HG03064 (cell line): ENCODE measurements around the gene CPD.
"Not testable (repeated sequence)": the region's sequence is repeated elsewhere in the genome, so short reads cannot be mapped to it uniquely, and the experiment has no call there.

Experiments
- ATAC-seq: cut with Tn5 transposase; IDR thresholded peaks from one replicate; pipeline ENCODE4 v1.9.1; 2021; ENCODE audit warnings: low read depth; ENCODE audit not compliant: unreplicated experiment

CPD gene

DNA sequence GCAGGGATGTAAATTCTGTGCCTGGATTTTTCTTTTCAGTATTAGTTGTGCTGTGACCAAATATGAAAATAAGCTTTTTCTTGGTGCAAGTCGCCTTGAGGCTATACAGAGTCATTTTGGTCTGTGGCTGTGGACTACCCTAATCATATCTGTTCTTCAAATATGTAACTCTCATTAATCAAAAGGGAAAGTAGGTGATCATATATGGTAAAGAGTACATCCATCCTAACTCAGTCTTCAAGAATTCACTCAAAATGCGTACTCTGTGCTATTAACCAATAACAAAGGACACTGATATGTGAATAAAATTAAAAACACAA is 2.6 kb downstream of the CPD start:
- ATAC-seq, result no peak

DNA sequence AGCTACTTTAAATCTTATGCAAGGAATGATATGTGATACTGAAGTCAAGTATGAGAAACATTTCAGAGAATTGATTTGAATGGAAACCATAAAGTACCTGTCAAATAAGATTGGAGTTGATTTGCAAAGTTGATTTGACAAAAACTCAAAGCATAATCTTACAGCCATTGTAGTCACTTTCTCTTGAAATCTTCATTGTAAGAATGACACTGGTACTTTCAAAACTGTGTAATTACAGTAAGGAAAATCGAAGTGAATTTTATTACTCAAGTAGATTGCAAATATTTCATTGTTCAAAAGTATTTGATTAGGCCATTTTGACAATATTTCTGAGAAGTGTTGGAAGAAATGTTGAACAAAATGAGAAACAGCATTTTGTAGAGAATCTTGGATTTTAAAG is 3.6 kb downstream of the CPD start:
- ATAC-seq, result no peak

DNA sequence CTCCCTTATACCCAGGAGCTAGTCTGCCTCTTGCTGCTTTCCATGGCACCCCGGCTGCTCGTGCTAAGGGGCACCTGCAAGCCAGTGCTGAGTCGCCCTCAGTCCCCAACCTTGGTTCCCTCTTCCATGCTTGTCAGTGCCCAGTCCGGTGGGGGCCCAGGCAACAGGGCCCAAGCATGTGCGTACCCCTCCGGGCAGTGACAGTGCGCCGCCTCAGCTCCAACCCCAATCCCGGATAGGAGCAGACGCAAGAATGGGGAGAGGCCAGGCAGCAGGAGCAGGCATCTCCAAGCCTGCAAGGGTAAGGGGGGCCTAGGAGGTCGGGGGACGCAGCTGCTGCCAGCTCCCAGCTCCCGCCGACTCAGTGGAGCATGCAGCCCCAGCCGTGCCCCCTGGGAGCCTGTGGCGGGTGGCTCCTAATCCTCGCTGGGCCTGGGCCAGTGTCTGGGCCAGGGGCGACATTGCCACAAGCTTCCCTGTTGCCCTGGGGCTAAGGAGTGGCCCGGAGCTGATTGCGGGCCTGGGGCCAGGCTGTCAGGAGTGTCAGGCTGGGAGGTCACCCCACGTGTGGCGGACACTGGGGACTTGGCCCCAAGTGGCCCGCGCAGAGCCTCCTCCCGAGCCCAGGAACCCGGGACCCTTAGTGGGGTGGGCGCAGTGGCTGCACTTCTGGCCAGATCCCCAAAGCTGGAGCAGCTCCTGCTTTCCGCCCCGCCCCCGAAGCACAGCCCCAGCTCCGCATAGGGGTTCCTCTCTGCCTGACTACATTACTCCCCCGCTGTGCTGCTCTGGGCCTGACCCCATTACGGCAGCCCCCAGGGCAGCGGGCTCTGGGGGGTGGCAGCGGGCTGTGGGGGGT is 9.8 kb downstream of the CPD start:
- no peak for ATAC-seq

DNA sequence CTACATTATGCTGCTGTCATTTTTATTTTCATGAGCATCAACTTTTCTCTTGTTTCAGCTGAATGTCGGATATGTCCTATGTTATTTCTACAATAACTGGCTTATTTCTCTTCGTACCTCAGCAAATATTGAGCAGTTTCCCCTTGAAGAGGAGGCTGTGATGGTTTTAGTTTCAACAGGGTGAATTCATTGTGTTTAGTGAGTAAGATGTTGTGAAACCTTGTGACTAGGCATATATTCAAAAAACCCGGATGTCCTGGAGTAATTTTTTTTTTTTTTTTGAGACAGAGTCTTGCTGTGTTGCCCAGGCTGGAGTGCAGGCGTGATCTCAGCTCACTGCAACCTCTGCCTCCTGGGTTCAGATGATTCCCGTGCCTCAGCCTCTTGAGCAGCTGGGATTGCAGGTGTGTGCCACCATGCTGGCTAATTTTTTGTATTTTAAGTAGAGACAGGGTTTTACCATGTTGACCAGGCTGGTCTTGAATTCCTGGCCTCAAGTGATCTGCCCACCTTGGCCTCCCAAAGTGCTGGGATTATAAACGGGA is 11.1 kb downstream of the CPD start:
- no peak for ATAC-seq

DNA sequence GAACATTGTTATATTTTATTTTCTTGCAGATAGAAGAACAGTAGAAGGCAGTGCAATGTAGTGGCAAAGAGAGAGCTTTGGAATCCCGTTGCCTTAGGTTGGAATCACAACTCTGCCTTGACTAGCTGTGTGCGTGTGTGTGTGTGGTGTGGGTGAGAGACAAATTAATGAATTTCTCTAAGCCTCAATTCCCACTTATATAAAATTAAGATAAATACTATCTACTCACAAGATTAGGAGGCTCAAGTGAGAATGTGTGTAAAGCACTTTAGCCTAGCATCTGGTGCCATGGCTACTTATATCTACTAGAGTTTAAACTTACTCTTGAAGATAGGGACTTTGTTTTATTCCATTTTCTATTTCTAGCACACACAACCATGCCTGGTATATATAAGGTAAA is 12.8 kb downstream of the CPD start:
- no peak for ATAC-seq

DNA sequence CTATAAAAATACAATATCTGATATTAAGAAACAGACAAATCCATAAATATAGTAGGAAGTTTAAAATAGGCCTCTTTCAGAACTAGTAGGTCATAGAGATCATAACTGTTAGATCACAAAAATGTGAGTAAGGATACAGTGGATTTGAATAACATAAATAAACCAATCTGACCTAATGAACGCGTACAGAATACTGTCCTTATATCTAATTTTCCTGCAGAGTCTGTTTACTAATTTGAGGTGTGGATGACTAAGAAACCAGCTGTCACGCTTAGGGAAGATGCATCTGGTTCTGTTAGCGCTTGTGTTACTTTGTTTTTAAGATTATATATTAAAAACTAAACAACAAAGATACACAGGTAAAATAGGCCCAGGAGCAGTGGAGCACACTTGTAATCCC is 14.8 kb downstream of the CPD start:
- no peak for ATAC-seq

DNA sequence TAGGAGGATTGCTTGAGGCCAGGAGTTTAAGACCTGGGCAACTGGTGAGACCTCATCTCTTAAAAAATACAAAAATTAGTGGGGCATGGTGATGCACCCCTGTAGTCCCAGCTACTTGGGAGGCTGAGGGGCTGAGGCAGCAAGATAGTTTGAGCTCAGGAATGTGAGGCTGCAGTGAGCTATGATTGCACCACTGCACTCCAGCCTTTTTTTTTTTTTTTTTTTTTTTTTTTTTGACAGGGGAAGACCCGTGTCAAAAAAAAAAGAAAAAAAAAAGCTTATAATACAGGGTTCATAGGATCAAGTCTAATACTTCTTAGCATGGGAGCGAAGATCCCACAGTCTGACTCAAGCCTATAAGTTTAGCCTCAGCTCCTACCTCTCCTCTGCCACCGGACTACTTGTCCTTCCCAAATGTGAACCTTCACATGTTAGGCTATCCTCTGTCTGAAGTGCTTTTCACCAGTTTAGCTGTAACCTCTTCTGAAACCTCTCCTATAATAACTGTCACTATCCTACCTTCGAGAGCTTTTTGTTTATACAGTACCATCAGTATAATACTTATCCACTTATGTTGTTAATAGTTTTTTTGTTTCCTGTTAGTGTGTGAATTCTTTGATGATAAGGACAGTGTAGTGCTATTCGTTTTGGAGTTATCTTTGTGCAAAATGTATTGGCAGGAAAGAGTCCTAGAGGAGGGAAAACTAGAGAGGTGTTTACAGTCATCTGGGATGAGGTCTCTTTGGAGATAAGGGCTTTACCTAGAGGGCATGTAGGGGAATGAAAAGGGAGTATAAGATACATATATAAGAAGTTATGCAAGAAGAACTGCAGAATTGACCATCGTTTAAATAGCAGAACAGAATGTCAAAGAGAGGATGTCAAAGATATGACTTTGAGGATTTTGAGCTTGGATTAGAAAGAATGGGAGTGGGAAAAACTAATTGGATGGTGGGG is 15.5 kb downstream of the CPD start:
- no peak for ATAC-seq

DNA sequence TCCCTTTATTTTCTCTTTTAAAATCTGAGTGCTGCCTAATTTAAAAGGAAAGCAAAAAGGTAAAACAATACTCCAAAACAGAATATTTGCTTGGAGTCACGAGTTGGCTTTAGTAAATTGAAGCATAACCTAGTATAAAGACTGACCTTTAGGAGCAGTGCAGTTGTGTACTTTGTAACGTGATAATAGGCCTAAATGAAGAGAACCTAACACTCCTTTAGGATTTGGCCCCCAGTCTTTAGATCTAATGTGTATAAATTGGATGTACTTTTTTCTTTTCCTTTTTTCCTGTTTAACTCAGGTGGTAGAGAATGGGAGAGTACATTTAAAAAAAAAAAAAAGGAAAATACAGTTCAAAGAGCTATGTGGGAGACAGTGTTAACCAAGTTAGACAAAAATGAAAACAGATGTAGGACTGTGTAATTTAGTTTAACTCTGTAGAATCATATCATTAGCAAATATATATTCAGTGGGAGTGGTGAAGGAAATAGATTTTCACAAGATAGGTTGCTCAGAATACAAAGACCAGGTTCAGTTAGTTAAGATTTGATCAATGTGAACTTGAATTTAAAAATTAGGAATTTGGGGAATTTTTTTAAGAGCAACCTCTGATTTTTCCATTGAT is 16.8 kb downstream of the CPD start:
- no peak for ATAC-seq

DNA sequence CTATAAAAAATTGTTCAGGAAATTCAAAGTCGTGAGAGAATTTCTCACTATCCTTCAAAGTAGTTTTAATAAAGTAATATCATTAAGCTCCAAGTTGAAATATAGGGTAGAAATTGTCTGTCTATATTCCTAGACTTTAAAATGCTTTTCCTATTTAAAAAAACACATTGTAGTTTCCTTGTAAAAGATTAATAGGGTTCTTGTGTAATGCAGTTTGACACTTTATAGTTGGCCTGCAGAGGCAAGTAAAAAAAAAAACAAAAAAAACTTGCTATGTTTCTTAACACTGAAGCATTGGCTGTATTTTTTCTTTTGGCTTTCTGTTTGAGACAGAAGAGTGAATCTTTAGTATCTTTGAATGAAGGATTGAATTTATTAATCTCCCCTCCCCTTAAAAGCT is 17.4 kb downstream of the CPD start:
- ATAC-seq, result no peak

DNA sequence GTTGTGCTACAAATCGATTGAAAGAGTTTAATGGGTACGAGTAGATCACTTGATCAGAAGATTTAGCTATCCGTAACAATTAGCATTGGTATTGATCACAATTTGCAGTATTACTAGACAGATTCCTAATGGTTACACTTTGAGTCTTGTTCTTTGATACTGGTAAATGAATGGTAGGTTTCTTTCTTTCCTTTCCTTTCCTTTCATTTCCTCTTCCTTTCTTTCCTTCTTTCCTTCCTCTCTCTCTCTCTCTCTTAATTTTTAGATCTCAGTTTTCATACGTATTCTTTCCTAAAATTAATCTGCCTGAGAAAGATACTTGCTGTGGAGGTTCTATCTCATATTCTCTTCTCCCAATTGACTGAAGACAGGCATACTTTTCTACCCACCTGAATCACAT is 17.9 kb downstream of the CPD start:
- ATAC-seq, result no peak

DNA sequence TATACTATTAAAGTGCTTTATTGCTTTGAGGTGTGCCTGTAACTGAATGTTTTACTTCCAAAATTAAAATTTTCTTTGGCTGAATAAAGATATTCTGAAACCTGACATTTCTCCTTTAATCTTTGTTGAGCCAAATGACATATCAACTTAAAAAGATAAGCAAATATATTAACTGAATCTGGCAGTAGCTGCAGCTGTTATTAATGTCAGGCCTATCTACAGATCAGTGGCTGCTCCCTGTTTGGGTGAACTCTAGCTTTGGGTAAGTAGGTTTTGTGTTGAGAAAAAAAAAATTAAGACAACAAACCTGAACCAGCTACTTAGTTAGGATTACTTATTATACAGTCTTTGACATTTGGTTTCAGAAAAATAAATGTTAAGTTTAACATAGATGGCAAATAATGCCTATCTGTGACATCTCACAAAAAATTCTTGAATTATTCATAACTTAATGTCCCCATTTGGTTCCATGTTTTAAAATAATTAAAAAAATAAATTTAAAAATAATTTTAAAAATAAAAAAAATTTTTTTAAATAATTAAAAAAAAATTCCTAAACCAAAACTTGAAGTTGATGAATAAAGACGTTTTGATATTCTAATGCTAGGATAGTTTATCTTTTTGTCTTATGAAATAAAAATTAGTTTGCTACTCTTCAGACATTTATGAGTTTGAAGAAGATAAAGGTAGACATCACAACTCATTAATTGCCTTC is 19.8 kb downstream of the CPD start:
- no peak for ATAC-seq

DNA sequence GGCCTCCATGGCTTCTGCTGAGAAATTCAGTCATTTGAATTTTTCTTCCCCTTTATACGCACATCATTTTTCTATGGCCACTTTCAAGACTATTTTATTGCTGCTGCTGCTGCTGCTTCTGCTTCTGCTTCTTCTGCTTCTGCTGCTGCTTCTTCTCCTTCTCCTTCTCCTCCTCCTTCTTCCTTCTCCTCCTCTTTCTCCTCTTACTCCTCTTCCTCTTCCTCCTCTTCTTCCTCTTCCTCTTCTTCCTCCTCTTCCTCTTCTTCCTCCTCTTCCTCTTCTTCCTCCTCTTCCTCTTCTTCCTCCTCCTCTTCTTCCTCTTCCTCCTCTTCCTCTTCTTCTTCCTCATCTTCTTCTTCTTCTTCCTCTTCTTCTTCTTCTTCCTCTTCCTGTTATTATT is 22.4 kb downstream of the CPD start:
- ATAC-seq, result no peak

DNA sequence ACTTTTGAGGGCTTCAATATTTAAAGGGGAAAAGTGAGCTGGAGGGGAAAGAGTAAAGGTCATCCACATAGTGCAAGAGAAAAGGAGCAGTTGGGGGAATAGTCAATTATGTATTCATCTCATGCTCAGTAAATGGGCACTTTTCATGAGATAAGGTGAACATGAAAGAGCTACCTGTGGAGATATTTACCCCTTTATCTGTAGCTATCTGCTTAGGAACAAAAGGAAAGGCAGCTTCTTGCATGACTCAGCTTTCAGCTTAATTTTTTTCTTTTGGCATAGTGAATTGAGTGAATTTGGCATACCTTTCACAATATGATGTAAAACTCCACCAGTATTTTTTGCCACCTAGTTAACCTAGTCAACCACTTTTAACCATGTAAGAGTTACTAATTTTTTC is 26.4 kb downstream of the CPD start:
- ATAC-seq, result no peak

DNA sequence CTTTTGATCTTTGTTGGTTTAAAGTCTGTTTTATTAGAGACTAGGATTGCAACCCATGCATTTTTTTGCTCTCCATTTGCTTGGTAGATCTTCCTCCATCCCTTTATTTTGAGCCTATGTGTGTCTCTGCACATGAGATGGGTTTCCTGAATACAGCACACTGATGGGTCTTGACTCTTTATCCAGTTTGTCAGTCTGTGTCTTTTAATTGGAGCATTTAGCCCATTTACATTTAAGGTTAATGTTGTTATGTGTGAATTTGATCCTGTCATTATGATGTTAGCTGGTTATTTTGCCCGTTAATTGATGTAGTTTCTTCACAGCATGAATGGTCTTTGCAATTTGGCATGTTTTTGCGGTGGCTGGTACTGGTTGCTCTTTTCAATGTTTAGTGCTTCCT is 31.9 kb downstream of the CPD start:
- ATAC-seq, result not testable (repeated sequence)

DNA sequence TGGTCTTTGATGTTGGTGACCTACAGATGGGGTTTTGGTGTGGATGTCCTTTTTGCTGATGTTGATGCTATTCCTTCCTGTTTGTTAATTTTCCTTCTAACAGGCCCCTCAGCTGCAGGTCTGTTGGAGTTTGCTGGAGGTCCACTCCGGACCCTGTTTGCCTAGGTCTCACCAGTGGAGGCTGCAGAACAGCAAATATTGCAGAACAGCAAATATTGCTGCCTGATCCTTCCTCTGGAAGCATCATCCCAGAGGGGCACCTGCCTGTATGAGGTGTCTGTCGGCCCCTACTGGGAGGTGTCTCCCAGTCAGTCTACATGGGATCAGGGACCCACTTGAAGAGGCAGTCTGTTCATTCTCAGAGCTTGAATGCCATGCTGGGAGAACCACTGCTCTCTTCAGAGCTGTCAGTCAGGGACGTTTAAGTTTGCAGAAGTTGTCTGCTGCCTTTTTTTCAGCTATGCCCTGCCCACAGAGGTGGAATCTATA is 33.3 kb downstream of the CPD start:
- ATAC-seq, result not testable (repeated sequence)

DNA sequence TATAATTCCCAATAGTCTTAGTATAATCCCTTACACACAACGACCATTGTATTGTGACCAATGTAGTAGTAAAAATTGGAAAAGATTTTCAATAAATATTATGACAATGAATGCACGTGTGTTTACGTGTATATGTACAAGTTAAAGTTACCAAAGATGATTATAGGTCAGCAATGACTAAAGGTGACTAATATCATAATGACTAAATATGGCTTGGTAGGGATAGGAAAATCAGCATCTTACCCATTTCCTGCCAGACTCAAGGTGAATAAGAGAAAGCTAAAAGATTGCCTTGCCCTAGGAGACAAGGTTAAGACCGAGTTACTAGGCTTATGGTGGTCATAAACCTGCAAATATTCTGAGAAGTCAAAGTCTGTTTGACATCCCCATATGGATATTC is 34.4 kb downstream of the CPD start:
- ATAC-seq, result no peak

DNA sequence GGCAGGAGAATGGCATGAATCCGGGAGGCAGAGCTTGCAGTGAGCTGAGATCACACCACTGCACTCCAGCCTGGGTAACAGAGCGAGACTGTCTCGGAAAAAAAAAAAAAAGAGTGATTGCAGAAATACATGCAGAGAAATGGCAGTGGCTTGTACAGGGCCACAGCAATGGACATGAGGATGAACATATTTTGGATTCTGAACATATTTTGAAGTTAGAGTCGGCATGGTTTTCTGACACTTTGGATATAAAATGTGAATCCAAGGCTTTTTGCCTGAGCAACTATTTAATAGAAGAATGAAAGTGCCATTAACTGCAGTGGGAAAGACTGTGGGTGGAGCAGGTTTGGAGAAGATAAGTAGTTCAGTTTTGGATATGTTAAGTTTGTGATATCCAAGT is 35.8 kb downstream of the CPD start:
- ATAC-seq, result no peak

DNA sequence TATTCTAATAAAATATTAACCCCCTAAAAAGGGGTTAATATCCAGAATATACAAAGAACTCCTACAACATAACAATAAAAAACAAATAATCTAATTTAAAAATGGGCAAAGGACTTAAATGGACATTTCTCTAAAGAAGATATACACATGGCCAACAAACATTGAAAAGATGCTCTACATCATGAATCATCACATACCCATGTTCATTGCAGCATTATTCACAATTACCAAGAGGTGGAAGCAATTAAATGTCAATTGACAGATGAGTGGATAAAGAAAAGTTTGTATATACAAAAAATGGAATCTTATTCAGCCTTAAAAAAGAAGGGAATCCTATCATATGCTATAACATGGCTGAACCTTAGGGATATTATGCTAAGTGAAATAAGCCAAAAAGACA is 36.8 kb downstream of the CPD start:
- ATAC-seq, result no peak

DNA sequence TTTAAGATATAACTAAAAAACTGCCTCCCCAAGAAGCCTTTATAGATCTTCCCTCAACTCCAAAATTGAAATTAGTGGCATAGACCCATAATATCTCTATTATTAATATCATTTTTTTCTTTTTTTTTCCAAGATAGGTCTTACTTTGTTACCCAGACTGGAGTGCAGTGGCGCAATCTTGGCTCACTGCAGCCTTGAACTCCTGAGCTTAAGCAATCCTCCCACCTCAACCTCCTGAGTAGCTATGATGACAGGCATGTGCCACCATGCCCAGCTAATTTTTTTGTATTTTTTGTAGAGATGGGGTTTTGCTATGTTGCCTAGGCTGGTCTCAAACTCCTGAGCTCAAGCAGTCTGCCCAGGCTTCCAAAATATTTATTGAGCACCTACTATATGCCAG is 39.3 kb downstream of the CPD start:
- ATAC-seq, result not testable (repeated sequence)

DNA sequence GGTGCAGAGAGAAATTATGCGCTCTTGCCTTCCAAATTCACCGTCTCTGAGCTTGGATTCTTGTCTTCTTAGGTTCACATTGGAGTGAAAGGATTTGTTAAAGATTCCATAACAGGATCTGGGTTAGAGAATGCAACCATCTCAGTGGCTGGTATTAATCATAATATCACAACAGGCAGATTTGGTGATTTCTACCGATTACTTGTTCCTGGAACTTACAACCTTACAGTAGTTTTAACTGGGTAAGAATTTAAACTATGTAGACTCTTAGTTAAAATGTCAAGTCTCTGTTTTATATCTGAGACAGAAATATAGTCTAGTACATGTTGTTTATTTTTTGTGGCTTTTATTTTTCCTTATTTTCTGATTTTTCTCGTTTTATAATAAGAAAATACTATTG is 42.9 kb downstream of the CPD start:
- no peak for ATAC-seq
